SK-N-SH treated with all-trans-retinoic acid at 6 μM for 48 hours (cell line): ENCODE measurements around the gene EXOC3.

Experiments used
- ATAC-seq: fragments of 200-7000 bp; cut with Tn5 transposase; 3 replicates; pipeline ENCODE4 v1.9.1; 2020; ENCODE audit warnings: mild to moderate bottlenecking, moderate library complexity
- BACH2 ChIP-seq: fragments of 250-450 bp; sonication (Bioruptor Pico); IDR thresholded peaks from 2 replicates; pipeline ENCODE4 v1.9.0; 2021; ENCODE audit warnings: mild to moderate bottlenecking, borderline replicate concordance
- CSDC2 ChIP-seq: fragments of 250-450 bp; sonication (Bioruptor Pico); IDR thresholded peaks from 2 replicates; pipeline ENCODE4 v1.5.0; 2020; ENCODE audit warnings: mild to moderate bottlenecking, moderate library complexity
- ESRRG ChIP-seq: fragments of 250-450 bp; sonication (Bioruptor Pico); IDR thresholded peaks from 2 replicates; pipeline ENCODE4 v1.6.1; 2021; ENCODE audit warnings: mild to moderate bottlenecking
- ISL1 ChIP-seq: fragments of 250-450 bp; sonication (Bioruptor Pico); IDR thresholded peaks from 2 replicates; pipeline ENCODE4 v2.1.2; 2022; ENCODE audit warnings: mild to moderate bottlenecking, moderate library complexity
- OSR1 ChIP-seq: fragments of 250-450 bp; sonication (Bioruptor Pico); IDR thresholded peaks from 2 replicates; pipeline ENCODE4 v1.8.0; 2022; ENCODE audit warnings: moderate library complexity, mild to moderate bottlenecking, inconsistent platforms
- PPARA ChIP-seq: fragments of 250-450 bp; sonication (Bioruptor Pico); IDR thresholded peaks from 2 replicates; pipeline ENCODE4 v1.5.0; 2020; ENCODE audit warnings: mild to moderate bottlenecking, borderline replicate concordance
- RARB ChIP-seq: fragments of 250-450 bp; sonication (Bioruptor Pico); IDR thresholded peaks from 2 replicates; pipeline ENCODE4 v1.8.0; 2021; ENCODE audit warnings: mild to moderate bottlenecking, moderate library complexity
- TCF4 ChIP-seq: fragments of 250-450 bp; sonication (Bioruptor Pico); IDR thresholded peaks from 2 replicates; pipeline ENCODE4 v1.8.0; 2021; ENCODE audit warnings: mild to moderate bottlenecking, moderate library complexity, borderline replicate concordance
- TOX ChIP-seq: fragments of 250-450 bp; sonication (Bioruptor Pico); IDR thresholded peaks from 2 replicates; pipeline ENCODE4 v1.8.0; 2021; ENCODE audit warnings: mild to moderate bottlenecking, moderate library complexity, borderline replicate concordance
- ZC3H10 ChIP-seq: fragments of 250-450 bp; sonication (Bioruptor Pico); IDR thresholded peaks from 2 replicates; pipeline ENCODE4 v1.5.1; 2021; ENCODE audit warnings: mild to moderate bottlenecking, moderate library complexity
- ZFP3 ChIP-seq: fragments of 250-450 bp; sonication (Bioruptor Pico); IDR thresholded peaks from 2 replicates; pipeline ENCODE4 v1.5.0; 2020; ENCODE audit warnings: mild to moderate bottlenecking, moderate library complexity
- ZFP30 ChIP-seq: fragments of 450-650 bp; formaldehyde crosslinking; IDR thresholded peaks from 2 replicates; pipeline ENCODE4 v1.5.0; 2022; ENCODE audit warnings: mild to moderate bottlenecking, moderate library complexity
- ZNF565 ChIP-seq: fragments of 450-650 bp; formaldehyde crosslinking; conservative IDR thresholded peaks from 2 replicates; pipeline ENCODE4 v1.5.0; 2020; ENCODE audit warnings: low read depth, mild to moderate bottlenecking, moderate library complexity
- ZNF70 ChIP-seq: fragments of 450-650 bp; formaldehyde crosslinking; IDR thresholded peaks from 2 replicates; pipeline ENCODE4 v1.5.0; 2020; ENCODE audit warnings: mild to moderate bottlenecking, moderate library complexity
- ZNF8 ChIP-seq: fragments of 450-650 bp; formaldehyde crosslinking; IDR thresholded peaks from 2 replicates; pipeline ENCODE4 v1.5.0; 2020; ENCODE audit warnings: mild to moderate bottlenecking, moderate library complexity
- TF ChIP-seq, protein P1 (sequence below): fragments of 250-450 bp; sonication (Bioruptor Pico); IDR thresholded peaks from 2 replicates; pipeline ENCODE4 v1.5.1; 2020; ENCODE audit warnings: low read depth, mild to moderate bottlenecking, moderate library complexity
- TF ChIP-seq, protein P2 (sequence below): fragments of 250-450 bp; sonication (Bioruptor Pico); IDR thresholded peaks from 2 replicates; pipeline ENCODE4 v1.5.1; 2021; ENCODE audit warnings: mild to moderate bottlenecking, moderate library complexity
- TF ChIP-seq, protein P3 (sequence below): fragments of 250-450 bp; sonication (Bioruptor Pico); IDR thresholded peaks from 2 replicates; pipeline ENCODE4 v1.5.0; 2020; ENCODE audit warnings: mild to moderate bottlenecking, moderate library complexity
- TF ChIP-seq, protein P4 (sequence below): fragments of 250-450 bp; sonication (Bioruptor Pico); IDR thresholded peaks from 2 replicates; pipeline ENCODE4 v1.8.0; 2020; ENCODE audit warnings: mild to moderate bottlenecking, moderate library complexity, borderline replicate concordance
- TF ChIP-seq, protein P5 (sequence below): fragments of 250-450 bp; sonication (Bioruptor Pico); IDR thresholded peaks from 2 replicates; pipeline ENCODE4 v1.8.0; 2021; ENCODE audit warnings: low read depth, mild to moderate bottlenecking, moderate library complexity, borderline replicate concordance

EXOC3 gene

DNA sequence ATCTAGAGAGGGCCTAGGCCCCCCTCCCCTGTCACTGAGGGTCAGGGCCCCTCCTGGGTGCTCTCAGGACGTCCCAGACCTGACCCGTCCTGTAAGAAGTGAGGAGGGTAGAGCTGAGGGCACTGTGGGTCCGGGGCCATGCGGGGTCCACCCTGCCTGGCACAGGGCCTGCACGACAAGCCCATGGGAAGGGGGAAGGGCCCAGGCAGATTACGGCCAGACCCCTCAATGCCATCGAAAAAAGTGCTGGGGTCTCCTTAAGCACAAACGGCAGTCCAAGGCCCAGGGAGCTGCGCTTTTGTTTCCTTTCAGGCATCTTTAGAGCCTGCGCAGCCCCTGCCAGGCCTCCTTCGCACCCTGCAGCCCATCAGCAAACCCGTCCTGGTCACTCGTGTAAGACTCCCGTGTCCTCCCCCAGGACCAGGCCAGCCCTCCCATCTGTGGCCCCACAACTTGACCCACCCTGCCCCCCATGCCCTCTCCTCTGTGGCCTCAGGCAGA is 4.4 kb upstream of the EXOC3 start:
- TF ChIP-seq TOX (CRISPR knock-in tag) (no peak), CSDC2 (CRISPR knock-in tag) (no peak), TCF4 (CRISPR knock-in tag) (no peak), ZNF8 (CRISPR knock-in tag) (no peak), ISL1 (no peak), BACH2 (CRISPR knock-in tag) (no peak), ESRRG (CRISPR knock-in tag) (no peak), OSR1 (no peak), ZC3H10 (no peak), ZNF565 (CRISPR knock-in tag) (no peak)
- TF ChIP-seq, protein P1, sequence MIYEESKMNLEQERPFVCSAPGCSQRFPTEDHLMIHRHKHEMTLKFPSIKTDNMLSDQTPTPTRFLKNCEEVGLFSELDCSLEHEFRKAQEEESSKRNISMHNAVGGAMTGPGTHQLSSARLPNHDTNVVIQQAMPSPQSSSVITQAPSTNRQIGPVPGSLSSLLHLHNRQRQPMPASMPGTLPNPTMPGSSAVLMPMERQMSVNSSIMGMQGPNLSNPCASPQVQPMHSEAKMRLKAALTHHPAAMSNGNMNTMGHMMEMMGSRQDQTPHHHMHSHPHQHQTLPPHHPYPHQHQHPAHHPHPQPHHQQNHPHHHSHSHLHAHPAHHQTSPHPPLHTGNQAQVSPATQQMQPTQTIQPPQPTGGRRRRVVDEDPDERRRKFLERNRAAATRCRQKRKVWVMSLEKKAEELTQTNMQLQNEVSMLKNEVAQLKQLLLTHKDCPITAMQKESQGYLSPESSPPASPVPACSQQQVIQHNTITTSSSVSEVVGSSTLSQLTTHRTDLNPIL (CRISPR knock-in tag) = no peak
- TF ChIP-seq, protein P2, sequence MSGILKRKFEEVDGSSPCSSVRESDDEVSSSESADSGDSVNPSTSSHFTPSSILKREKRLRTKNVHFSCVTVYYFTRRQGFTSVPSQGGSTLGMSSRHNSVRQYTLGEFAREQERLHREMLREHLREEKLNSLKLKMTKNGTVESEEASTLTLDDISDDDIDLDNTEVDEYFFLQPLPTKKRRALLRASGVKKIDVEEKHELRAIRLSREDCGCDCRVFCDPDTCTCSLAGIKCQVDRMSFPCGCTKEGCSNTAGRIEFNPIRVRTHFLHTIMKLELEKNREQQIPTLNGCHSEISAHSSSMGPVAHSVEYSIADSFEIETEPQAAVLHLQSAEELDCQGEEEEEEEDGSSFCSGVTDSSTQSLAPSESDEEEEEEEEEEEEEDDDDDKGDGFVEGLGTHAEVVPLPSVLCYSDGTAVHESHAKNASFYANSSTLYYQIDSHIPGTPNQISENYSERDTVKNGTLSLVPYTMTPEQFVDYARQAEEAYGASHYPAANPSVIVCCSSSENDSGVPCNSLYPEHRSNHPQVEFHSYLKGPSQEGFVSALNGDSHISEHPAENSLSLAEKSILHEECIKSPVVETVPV = no peak
- TF ChIP-seq, protein P3, sequence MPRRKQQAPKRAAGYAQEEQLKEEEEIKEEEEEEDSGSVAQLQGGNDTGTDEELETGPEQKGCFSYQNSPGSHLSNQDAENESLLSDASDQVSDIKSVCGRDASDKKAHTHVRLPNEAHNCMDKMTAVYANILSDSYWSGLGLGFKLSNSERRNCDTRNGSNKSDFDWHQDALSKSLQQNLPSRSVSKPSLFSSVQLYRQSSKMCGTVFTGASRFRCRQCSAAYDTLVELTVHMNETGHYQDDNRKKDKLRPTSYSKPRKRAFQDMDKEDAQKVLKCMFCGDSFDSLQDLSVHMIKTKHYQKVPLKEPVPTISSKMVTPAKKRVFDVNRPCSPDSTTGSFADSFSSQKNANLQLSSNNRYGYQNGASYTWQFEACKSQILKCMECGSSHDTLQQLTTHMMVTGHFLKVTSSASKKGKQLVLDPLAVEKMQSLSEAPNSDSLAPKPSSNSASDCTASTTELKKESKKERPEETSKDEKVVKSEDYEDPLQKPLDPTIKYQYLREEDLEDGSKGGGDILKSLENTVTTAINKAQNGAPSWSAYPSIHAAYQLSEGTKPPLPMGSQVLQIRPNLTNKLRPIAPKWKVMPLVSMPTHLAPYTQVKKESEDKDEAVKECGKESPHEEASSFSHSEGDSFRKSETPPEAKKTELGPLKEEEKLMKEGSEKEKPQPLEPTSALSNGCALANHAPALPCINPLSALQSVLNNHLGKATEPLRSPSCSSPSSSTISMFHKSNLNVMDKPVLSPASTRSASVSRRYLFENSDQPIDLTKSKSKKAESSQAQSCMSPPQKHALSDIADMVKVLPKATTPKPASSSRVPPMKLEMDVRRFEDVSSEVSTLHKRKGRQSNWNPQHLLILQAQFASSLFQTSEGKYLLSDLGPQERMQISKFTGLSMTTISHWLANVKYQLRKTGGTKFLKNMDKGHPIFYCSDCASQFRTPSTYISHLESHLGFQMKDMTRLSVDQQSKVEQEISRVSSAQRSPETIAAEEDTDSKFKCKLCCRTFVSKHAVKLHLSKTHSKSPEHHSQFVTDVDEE (CRISPR knock-in tag) = no peak
- no peak for ATAC-seq

DNA sequence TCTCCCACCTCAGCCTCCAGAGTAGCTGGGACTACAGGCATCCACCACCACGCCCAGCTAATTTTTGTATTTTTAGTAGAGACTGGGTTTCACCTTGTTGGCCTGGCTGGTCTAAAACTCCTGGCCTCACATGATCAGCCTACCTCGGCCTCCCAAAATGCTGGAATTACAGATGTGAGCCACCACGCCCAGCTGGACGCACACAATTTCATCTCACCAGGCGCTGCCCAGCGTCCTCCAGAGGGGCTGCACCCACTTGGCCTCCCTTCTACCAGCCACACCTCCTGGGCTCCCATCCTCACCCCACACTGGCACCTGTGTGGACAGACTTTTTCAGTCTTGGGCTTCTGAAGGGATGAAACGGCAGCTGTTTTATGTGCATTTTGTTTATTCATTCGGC is 3.8 kb upstream of the EXOC3 start:
- no peak for ATAC-seq
- TF ChIP-seq PPARA (CRISPR knock-in tag) = no peak
- TF ChIP-seq BACH2 (CRISPR knock-in tag) = no peak
- TF ChIP-seq ZFP30 (CRISPR knock-in tag) = no peak
- TF ChIP-seq RARB (CRISPR knock-in tag) = no peak

DNA sequence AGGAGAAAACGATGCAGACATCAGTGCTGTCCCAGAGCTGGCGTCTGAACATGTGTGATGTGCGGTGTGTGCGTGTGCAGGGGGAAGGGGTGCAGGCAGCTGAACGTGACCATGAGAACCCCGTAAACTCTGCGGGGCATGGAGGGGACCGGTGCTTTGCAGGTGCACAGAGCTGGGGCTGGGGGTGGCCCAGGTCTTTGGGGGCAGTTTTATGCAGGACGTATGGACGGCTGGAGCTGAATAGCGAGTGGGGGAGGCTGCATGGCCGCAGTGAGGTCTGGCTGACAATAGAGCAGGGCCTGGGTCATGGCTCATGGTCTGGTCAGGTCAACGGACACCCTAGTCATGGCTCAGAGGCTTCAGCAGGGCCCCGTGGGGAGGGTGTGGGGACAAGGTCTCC is 3.3 kb upstream of the EXOC3 start:
- no peak for TF ChIP-seq TCF4 (CRISPR knock-in tag)
- TF ChIP-seq OSR1 = no peak
- TF ChIP-seq, protein P2 = no peak
- TF ChIP-seq ZFP30 (CRISPR knock-in tag) = no peak
- TF ChIP-seq ZNF565 (CRISPR knock-in tag) = no peak
- no peak for TF ChIP-seq ZFP3 (CRISPR knock-in tag)
- TF ChIP-seq ZNF70 (CRISPR knock-in tag) = no peak
- no peak for TF ChIP-seq ZC3H10
- no peak for TF ChIP-seq BACH2 (CRISPR knock-in tag)
- TF ChIP-seq, protein P1 (CRISPR knock-in tag) = no peak
- no peak for TF ChIP-seq ZNF8 (CRISPR knock-in tag)
- TF ChIP-seq, protein P4, sequence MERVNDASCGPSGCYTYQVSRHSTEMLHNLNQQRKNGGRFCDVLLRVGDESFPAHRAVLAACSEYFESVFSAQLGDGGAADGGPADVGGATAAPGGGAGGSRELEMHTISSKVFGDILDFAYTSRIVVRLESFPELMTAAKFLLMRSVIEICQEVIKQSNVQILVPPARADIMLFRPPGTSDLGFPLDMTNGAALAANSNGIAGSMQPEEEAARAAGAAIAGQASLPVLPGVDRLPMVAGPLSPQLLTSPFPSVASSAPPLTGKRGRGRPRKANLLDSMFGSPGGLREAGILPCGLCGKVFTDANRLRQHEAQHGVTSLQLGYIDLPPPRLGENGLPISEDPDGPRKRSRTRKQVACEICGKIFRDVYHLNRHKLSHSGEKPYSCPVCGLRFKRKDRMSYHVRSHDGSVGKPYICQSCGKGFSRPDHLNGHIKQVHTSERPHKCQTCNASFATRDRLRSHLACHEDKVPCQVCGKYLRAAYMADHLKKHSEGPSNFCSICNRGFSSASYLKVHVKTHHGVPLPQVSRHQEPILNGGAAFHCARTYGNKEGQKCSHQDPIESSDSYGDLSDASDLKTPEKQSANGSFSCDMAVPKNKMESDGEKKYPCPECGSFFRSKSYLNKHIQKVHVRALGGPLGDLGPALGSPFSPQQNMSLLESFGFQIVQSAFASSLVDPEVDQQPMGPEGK (CRISPR knock-in tag) = no peak
- TF ChIP-seq RARB (CRISPR knock-in tag) = no peak
- TF ChIP-seq TOX (CRISPR knock-in tag) = no peak
- TF ChIP-seq, protein P5, sequence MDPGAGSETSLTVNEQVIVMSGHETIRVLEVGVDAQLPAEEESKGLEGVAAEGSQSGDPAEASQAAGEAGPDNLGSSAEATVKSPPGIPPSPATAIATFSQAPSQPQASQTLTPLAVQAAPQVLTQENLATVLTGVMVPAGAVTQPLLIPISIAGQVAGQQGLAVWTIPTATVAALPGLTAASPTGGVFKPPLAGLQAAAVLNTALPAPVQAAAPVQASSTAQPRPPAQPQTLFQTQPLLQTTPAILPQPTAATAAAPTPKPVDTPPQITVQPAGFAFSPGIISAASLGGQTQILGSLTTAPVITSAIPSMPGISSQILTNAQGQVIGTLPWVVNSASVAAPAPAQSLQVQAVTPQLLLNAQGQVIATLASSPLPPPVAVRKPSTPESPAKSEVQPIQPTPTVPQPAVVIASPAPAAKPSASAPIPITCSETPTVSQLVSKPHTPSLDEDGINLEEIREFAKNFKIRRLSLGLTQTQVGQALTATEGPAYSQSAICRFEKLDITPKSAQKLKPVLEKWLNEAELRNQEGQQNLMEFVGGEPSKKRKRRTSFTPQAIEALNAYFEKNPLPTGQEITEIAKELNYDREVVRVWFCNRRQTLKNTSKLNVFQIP (CRISPR knock-in tag) = no peak
- ATAC-seq = no peak
